ENCODE data around the gene RARS2.

- TF ChIP-seq CTCF (conservative IDR thresholded peaks at IDR 0.05; ENCODE audit: low read depth, low read length) = no peak
- TF ChIP-seq EZH2 (IDR thresholded peaks at IDR 0.05; ENCODE audit: borderline replicate concordance, low read depth, low read length, poor library complexity, severe bottlenecking) = no peak
These were observed 91.7 kb downstream of the RARS2 start for GRCh38 chr6:87498048-87498447.
